ENCODE data around the gene PTPRM.

DNA sequence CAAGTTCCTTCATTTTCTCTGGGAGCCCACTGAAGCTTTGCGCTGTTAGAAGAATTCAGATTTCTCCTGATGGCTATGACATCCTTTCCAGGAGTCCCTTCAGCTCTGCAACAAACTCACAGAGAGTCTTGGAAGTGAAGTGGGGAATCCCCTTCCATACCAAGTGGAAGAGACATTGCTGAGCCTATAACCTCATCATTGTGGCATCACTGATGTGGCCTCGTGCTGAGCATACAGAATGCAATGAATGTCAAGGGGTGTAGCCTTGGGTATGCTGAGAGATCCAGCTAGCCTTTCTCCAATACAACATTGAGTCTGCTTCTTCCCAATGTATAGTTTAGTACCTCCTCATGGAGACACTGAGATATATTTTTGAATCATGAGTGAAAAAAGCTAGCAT lies 731.1 kb downstream of the PTPRM start:
- TF ChIP-seq, protein P1, sequence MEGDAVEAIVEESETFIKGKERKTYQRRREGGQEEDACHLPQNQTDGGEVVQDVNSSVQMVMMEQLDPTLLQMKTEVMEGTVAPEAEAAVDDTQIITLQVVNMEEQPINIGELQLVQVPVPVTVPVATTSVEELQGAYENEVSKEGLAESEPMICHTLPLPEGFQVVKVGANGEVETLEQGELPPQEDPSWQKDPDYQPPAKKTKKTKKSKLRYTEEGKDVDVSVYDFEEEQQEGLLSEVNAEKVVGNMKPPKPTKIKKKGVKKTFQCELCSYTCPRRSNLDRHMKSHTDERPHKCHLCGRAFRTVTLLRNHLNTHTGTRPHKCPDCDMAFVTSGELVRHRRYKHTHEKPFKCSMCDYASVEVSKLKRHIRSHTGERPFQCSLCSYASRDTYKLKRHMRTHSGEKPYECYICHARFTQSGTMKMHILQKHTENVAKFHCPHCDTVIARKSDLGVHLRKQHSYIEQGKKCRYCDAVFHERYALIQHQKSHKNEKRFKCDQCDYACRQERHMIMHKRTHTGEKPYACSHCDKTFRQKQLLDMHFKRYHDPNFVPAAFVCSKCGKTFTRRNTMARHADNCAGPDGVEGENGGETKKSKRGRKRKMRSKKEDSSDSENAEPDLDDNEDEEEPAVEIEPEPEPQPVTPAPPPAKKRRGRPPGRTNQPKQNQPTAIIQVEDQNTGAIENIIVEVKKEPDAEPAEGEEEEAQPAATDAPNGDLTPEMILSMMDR (IDR thresholded peaks at IDR 0.05; ENCODE audit: poor library complexity, severe bottlenecking), result no peak
- TF ChIP-seq EP300 (conservative IDR thresholded peaks at IDR 0.05; ENCODE audit: poor library complexity, severe bottlenecking) (no peak), EZH2 (IDR thresholded peaks at IDR 0.05; ENCODE audit: borderline replicate concordance, insufficient read depth, low read length, poor library complexity, severe bottlenecking) (no peak), TAF1 (IDR thresholded peaks at IDR 0.05; ENCODE audit: low read depth) (no peak), POLR2AphosphoS5 (IDR thresholded peaks at IDR 0.05) (no peak)
- TF ChIP-seq, protein P2, sequence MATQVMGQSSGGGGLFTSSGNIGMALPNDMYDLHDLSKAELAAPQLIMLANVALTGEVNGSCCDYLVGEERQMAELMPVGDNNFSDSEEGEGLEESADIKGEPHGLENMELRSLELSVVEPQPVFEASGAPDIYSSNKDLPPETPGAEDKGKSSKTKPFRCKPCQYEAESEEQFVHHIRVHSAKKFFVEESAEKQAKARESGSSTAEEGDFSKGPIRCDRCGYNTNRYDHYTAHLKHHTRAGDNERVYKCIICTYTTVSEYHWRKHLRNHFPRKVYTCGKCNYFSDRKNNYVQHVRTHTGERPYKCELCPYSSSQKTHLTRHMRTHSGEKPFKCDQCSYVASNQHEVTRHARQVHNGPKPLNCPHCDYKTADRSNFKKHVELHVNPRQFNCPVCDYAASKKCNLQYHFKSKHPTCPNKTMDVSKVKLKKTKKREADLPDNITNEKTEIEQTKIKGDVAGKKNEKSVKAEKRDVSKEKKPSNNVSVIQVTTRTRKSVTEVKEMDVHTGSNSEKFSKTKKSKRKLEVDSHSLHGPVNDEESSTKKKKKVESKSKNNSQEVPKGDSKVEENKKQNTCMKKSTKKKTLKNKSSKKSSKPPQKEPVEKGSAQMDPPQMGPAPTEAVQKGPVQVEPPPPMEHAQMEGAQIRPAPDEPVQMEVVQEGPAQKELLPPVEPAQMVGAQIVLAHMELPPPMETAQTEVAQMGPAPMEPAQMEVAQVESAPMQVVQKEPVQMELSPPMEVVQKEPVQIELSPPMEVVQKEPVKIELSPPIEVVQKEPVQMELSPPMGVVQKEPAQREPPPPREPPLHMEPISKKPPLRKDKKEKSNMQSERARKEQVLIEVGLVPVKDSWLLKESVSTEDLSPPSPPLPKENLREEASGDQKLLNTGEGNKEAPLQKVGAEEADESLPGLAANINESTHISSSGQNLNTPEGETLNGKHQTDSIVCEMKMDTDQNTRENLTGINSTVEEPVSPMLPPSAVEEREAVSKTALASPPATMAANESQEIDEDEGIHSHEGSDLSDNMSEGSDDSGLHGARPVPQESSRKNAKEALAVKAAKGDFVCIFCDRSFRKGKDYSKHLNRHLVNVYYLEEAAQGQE (IDR thresholded peaks at IDR 0.05; ENCODE audit: borderline replicate concordance), result no peak
